ENCODE measurements around the gene PLEKHA7.

The PLEKHA7 gene

GRCh38 chr11:16749092-16749491 is 265.1 kb downstream of the PLEKHA7 start:
- Mint-ChIP-seq H3K27ac (peak overlapping the region; percentile 92), H3K4me1 (ENCODE audit: low read depth) (peaks cover 61% of the 10 kb centered on the region), H3K27me3 (no peaks in the 10 kb centered on the region), H3K4me3 (no peak overlapping the region), H3K9me3 (no peaks in the 10 kb centered on the region), H3K36me3 (ENCODE audit: low read depth) (peaks cover 98% of the 10 kb centered on the region)
- DNase-seq: no peak

DNA sequence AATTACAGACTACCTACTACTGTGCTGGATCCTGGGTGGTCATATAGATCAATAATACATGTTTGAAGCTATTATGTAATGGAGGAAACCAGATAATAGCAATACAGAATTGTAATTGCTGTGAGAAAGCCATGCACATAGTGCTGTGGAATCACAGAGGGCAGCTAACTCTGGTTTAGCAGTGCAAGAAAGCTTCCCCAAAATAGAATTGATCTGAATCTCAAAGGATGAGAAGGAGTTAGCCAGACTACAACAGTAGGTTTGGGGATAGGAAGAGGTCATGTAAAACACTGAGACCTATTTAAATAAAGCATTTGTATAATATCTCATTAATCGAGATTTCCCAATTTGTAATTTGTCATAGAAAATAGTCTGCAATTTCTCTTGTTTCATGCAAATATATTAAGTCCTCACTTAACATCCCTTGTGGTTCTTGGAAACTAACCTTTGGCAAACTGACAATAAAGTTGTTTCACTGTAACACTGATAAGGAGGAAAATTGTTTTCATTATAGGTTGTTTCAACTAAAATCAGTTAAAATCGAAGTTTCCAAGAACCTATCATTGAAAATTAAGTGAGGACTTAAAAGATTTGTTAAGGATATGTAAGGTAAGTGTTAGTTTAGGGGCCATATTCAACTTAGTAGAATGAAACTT is 268.1 kb downstream of the PLEKHA7 start:
- Mint-ChIP-seq H3K9me3 (no peaks in the 10 kb centered on the region), H3K36me3 (ENCODE audit: low read depth) (peaks cover 91% of the 10 kb centered on the region), H3K27me3 (no peaks in the 10 kb centered on the region), H3K4me1 (ENCODE audit: low read depth) (peaks cover 76% of the 10 kb centered on the region), H3K4me3 (no peak overlapping the region), H3K27ac (peak overlapping the region; percentile 45)
- no peak for DNase-seq

GRCh38 chr11:16744128-16744725 is 270.0 kb downstream of the PLEKHA7 start:
- H3K4me1 Mint-ChIP-seq (ENCODE audit: low read depth): peaks cover 61% of the 10 kb centered on the region
- no peak for DNase-seq
- H3K27ac Mint-ChIP-seq: peak overlapping the region; percentile 45
- no peaks in the 10 kb centered on the region for H3K9me3 Mint-ChIP-seq
- H3K4me3 Mint-ChIP-seq: no peak overlapping the region
- H3K36me3 Mint-ChIP-seq (ENCODE audit: low read depth): peaks cover 74% of the 10 kb centered on the region
- H3K27me3 Mint-ChIP-seq: no peaks in the 10 kb centered on the region

DNA sequence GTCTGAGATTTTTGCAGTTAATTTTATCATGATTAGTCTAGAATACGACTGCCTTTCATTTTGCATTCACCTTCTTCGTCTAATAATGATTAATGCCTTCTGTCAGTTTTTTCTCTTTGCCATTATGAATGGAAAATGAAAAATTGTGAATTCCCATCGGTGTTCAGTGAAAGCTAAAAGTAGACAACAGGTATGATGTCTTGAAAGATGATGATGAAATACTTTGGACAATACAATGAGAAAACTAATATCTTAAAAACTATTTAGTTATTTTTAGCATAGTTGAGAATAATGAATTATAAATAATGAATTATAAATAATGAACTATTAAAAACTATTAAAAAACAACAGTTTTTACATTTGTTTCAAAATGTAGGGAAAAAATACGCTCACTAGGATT is 270.7 kb downstream of the PLEKHA7 start:
- Mint-ChIP-seq H3K27me3 (no peaks in the 10 kb centered on the region), H3K36me3 (ENCODE audit: low read depth) (peaks cover 66% of the 10 kb centered on the region), H3K4me1 (ENCODE audit: low read depth) (peaks cover 58% of the 10 kb centered on the region), H3K27ac (peak overlapping the region; percentile 8), H3K9me3 (no peaks in the 10 kb centered on the region), H3K4me3 (no peak overlapping the region)
- DNase-seq: no peak

DNA sequence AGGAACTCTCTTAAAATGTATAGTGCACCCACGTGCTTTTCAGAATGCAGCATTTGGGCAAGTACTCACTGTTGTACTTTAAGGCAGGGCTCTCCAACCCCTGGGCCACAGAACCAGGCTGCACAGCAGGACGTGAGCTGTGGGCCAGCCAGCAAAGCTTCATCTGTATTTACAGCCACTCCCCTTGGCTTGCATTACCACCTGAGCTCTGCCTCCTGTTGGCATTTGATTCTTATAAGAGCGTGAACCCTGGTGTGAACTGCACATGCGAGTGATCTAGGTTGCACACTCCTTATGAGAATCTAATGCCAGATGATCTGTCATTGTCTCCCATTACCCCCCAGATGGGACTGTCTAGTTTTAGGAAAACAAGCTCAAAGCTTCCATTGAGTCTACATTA is 272.7 kb downstream of the PLEKHA7 start:
- no peaks in the 10 kb centered on the region for H3K27me3 Mint-ChIP-seq
- DNase-seq: no peak
- H3K4me3 Mint-ChIP-seq: no peak overlapping the region
- peak overlapping the region; percentile 77 for H3K27ac Mint-ChIP-seq
- H3K4me1 Mint-ChIP-seq (ENCODE audit: low read depth): peaks cover 49% of the 10 kb centered on the region
- peaks cover 48% of the 10 kb centered on the region for H3K36me3 Mint-ChIP-seq (ENCODE audit: low read depth)
- H3K9me3 Mint-ChIP-seq: no peaks in the 10 kb centered on the region

DNA sequence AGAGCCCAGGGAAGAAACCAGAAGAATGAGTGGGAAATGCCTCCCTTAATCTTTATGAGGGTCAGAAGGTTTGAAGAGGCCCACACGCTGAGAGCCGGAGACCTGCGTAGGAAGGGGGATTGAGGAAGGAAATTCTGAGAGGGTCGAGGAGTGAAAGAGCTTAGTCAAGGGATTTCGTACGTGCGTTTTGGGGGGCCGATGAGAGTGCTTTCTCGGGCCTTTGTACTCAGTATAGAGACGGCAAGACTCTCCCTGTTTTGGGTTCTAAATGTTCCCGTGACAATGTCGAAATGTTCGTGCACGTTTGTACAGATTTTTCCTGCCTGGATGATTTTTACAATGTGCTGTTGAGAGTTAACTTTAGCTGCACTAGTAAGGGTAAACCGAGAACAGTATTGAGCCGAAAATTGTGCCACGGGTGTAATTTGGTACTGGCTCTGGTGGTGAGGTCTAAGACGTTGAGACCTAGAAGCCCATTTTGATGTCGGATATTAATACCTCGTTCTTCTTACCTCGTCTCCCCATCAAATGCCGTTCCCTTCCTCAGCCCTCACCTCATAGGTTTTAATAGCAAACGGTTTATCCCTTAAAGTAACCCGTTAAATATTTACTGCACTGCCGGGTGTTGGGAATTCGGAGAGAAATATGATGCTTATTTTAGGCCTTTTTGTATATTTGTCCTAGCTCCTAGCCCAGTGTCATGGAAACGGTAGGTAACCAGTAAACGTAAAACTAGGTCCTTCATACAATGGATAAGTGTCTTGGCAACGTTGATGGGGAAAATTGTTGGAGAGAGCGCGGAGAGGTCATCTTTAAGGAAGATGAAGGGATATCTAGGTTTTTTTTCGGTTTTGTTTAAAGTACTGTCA is 275.0 kb downstream of the PLEKHA7 start:
- Mint-ChIP-seq H3K4me3 (no peak overlapping the region), H3K27me3 (no peaks in the 10 kb centered on the region), H3K27ac (no peak overlapping the region), H3K9me3 (no peaks in the 10 kb centered on the region), H3K4me1 (ENCODE audit: low read depth) (peaks cover 27% of the 10 kb centered on the region), H3K36me3 (ENCODE audit: low read depth) (peaks cover 25% of the 10 kb centered on the region)
- DNase-seq: no peak

DNA sequence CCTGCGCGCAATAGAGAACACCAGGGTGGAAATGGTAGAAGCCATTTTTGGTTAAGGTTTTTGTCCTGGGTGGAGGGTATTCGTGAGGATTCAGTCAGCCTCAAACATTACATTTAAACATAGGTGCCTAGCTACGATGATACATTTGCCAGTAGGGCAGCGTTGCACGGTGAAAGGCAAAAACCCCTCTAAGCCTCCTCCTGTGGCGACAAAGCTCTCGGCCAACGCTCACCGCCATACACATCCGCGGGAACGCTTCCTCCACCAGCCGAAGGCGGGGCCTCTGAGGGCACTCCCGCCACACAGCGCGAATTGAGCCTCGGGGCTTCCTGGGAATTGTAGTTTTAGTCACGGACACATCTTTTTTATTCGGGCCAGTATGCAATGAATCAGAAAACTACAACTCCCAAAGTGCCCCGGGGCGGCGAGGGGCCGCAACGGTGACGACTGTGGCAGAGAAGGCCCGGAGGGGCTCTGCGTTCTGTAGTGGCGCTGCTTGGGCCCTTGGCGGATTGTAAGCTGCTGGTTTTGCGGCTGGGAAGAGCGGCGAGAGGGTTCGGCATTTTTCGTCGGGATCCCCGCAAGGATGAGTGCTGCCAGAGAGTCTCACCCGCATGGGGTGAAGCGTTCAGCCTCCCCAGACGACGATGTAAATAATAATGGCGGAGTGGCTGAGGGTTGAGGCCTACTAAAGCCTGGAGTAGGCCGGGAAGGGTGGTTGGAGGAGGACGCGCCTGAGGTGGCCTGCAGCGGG is 275.8 kb downstream of the PLEKHA7 start, which contains the start of gene C11orf58:
C11orf58 (plus strand) TSS at position 455 of the 754 bp plus-strand sequence; CDS start at position 587, 132 bp downstream.
- H3K27ac Mint-ChIP-seq: no peak within 1 kb of the TSS
- H3K4me1 Mint-ChIP-seq (ENCODE audit: low read depth): peaks cover 23% of the 10 kb centered on the region
- no peak within 1 kb of the TSS for H3K4me3 Mint-ChIP-seq
- H3K27me3 Mint-ChIP-seq: no peaks in the 10 kb centered on the region
- H3K9me3 Mint-ChIP-seq: no peaks in the 10 kb centered on the region
- peaks cover 19% of the 10 kb centered on the region for H3K36me3 Mint-ChIP-seq (ENCODE audit: low read depth)
- peak; percentile 94 for DNase-seq

GRCh38 chr11:16737818-16738192 is 276.4 kb downstream of the PLEKHA7 start:
- H3K27me3 Mint-ChIP-seq: no peaks in the 10 kb centered on the region
- no peak overlapping the region for H3K27ac Mint-ChIP-seq
- H3K4me1 Mint-ChIP-seq (ENCODE audit: low read depth): peaks cover 19% of the 10 kb centered on the region
- DNase-seq: no peak
- no peaks in the 10 kb centered on the region for H3K9me3 Mint-ChIP-seq
- no peak overlapping the region for H3K4me3 Mint-ChIP-seq
- H3K36me3 Mint-ChIP-seq (ENCODE audit: low read depth): peaks cover 15% of the 10 kb centered on the region
